Measurements from ENCODE around the gene TRIM7. TPM values are rescaled to one million over a fixed set of nuclear protein-coding genes. Genes with fewer than 3 reads are reported as not detected.
"Not testable (repeated sequence)": the region's sequence is repeated elsewhere in the genome, so short reads cannot be mapped to it uniquely, and the experiment has no call there.

Gene TRIM7
- total RNA-seq, 1 experiment from 2014 or later: not detected

DNA sequence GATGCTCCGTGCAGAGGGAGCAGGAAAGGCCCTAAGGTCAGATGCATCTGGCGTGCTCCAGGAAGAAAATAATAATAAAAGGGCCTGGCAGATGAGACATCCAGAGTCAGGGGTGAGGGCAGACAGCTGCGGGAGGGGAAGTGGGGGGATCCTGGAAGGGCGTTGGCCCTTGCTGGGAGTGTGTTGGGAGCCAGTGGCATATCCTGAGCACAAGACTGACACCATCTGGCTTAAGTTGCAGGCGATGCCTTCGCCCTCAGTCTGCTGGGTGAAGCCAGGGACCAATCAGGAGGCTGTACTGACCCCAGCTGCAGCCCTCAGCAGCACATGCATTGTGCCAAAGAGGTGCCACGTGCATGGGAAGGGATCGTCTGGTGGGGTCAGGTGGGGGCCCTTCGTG lies 53.9 kb downstream of the TRIM7 start:
- Histone ChIP-seq H3K9me3 (ENCODE audit: low read depth, low read length, poor library complexity, severe bottlenecking) (no peaks in the 10 kb centered on the region), H3K4me3 (ENCODE audit: low read depth, low read length, poor library complexity, severe bottlenecking) (no peak overlapping the region), H3K4me1 (ENCODE audit: insufficient read depth, low read length, poor library complexity, severe bottlenecking) (no peaks in the 10 kb centered on the region), H3K27ac (ENCODE audit: low read depth, low read length, poor library complexity, severe bottlenecking) (no peak overlapping the region), H3K27me3 (replicated peaks; ENCODE audit: insufficient read depth, low read depth, low read length, poor library complexity) (no peaks in the 10 kb centered on the region), H3K36me3 (ENCODE audit: insufficient read depth, low read length, poor library complexity, severe bottlenecking) (no peaks in the 10 kb centered on the region)
- ChIA-PET POLR2A (ENCODE audit: low non-redundant PET) (no interaction called here), CTCF (no interaction called here)
- BruUV-seq (replicated peaks): no TSS peak
- TF ChIP-seq EZH2 (IDR thresholded peaks at IDR 0.05; ENCODE audit: borderline replicate concordance, low read depth, low read length, poor library complexity, severe bottlenecking): no peak
- TF ChIP-seq, protein P1, sequence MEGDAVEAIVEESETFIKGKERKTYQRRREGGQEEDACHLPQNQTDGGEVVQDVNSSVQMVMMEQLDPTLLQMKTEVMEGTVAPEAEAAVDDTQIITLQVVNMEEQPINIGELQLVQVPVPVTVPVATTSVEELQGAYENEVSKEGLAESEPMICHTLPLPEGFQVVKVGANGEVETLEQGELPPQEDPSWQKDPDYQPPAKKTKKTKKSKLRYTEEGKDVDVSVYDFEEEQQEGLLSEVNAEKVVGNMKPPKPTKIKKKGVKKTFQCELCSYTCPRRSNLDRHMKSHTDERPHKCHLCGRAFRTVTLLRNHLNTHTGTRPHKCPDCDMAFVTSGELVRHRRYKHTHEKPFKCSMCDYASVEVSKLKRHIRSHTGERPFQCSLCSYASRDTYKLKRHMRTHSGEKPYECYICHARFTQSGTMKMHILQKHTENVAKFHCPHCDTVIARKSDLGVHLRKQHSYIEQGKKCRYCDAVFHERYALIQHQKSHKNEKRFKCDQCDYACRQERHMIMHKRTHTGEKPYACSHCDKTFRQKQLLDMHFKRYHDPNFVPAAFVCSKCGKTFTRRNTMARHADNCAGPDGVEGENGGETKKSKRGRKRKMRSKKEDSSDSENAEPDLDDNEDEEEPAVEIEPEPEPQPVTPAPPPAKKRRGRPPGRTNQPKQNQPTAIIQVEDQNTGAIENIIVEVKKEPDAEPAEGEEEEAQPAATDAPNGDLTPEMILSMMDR (conservative IDR thresholded peaks at IDR 0.05; ENCODE audit: low read depth, low read length): no peak
- DNase-seq (ENCODE audit: low spot score): no peak
- intact Hi-C loops (cut with micrococcal nuclease; ENCODE audit: unreplicated experiment): loop anchor here (10.0 kb wide), 2 partner anchors 286 to 366 kb away; partner anchors contain the start of gene ZFP62

DNA sequence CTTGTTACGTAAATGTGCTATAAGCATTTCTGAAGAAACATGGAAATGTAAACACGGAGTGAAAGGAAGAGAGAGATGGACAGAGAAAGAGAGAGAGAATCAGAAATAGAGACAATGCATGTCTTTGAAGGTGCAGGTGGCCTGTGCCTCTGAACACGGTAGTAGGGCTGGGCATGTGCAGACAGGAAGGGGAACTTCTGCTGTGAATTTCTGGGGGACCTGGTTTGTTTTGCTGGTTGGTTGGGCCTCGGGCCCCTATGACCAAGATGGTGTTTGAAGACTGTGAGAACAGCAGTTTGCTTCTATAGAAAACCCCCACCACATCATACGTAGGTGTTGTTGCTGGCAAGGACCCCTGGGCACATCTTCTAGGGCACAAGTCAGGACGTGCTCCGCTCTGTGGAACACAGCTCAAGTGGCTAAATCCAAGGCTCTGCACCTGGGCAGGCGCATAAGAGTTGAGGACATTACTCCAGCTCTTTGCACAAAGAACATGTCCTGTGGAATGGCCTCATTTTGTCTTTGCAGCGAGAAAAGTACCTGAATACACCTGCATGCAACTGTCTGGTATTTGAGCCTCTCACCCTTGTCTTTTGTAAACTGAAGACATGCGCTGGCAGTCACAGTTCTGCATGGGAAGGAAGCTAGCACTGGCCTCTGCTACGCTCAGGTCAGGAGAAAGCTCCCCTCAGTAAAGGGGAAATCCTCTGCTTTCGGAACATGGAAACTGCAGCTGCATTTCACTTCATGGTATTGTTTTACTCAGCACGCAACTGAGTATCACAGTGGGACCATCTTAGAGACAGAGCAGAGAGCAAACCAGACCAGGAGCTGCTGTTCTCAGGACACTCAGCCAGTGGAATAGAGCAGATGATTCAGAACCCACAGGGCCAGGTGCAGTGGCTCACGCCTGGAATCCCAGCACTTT lies 54.9 kb downstream of the TRIM7 start:
- DNase-seq (ENCODE audit: low spot score): no peak
- intact Hi-C loops (cut with micrococcal nuclease; ENCODE audit: unreplicated experiment): loop anchor here (10.0 kb wide), 2 partner anchors 285 to 365 kb away; partner anchors contain the start of gene ZFP62
- H3K4me3 ChIP-seq (ENCODE audit: low read depth, low read length, poor library complexity, severe bottlenecking): no peak overlapping the region
- CTCF ChIA-PET: no interaction called here
- BruUV-seq (replicated peaks): no TSS peak
- POLR2A ChIA-PET (ENCODE audit: low non-redundant PET): no interaction called here
- H3K4me1 ChIP-seq (ENCODE audit: insufficient read depth, low read length, poor library complexity, severe bottlenecking): no peaks in the 10 kb centered on the region
- H3K36me3 ChIP-seq (ENCODE audit: insufficient read depth, low read length, poor library complexity, severe bottlenecking): no peaks in the 10 kb centered on the region
- no peak overlapping the region for H3K27ac ChIP-seq (ENCODE audit: low read depth, low read length, poor library complexity, severe bottlenecking)
- H3K9me3 ChIP-seq (ENCODE audit: low read depth, low read length, poor library complexity, severe bottlenecking): no peaks in the 10 kb centered on the region
- peaks cover 7% of the 10 kb centered on the region for H3K27me3 ChIP-seq (replicated peaks; ENCODE audit: insufficient read depth, low read depth, low read length, poor library complexity)
- TF ChIP-seq, protein P1 (conservative IDR thresholded peaks at IDR 0.05; ENCODE audit: low read depth, low read length): no peak
- no peak for TF ChIP-seq EZH2 (IDR thresholded peaks at IDR 0.05; ENCODE audit: borderline replicate concordance, low read depth, low read length, poor library complexity, severe bottlenecking)

DNA sequence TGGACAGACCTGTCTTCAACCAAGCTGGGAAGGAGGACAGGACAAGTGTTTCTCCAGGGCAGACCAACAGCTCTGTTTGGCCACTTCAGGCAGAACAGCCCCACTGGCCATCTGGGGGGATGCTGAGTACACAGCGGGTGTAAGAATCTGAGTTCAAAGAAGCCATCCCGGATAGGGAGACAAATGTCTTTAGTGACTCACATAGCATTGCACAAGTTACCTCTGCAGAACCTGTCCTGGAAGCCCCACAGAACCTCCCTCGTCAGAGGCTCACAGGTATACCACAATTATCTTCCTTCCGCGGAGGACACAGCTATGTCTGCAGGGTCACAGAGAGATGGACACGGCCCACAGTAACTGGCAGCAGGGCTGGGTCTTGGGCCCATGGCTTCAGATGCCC lies 55.6 kb downstream of the TRIM7 start:
- Histone ChIP-seq H3K27ac (ENCODE audit: low read depth, low read length, poor library complexity, severe bottlenecking) (no peak overlapping the region), H3K4me1 (ENCODE audit: insufficient read depth, low read length, poor library complexity, severe bottlenecking) (no peaks in the 10 kb centered on the region), H3K9me3 (ENCODE audit: low read depth, low read length, poor library complexity, severe bottlenecking) (no peaks in the 10 kb centered on the region), H3K36me3 (ENCODE audit: insufficient read depth, low read length, poor library complexity, severe bottlenecking) (no peaks in the 10 kb centered on the region), H3K27me3 (replicated peaks; ENCODE audit: insufficient read depth, low read depth, low read length, poor library complexity) (peaks cover 7% of the 10 kb centered on the region), H3K4me3 (ENCODE audit: low read depth, low read length, poor library complexity, severe bottlenecking) (no peak overlapping the region)
- DNase-seq (ENCODE audit: low spot score): no peak
- intact Hi-C loops (cut with micrococcal nuclease; ENCODE audit: unreplicated experiment): no loop called here
- ChIA-PET POLR2A (ENCODE audit: low non-redundant PET) (no interaction called here), CTCF (no interaction called here)
- TF ChIP-seq, protein P1 (conservative IDR thresholded peaks at IDR 0.05; ENCODE audit: low read depth, low read length): no peak
- TF ChIP-seq EZH2 (IDR thresholded peaks at IDR 0.05; ENCODE audit: borderline replicate concordance, low read depth, low read length, poor library complexity, severe bottlenecking): no peak
- no TSS peak for BruUV-seq (replicated peaks)

- DNase-seq (ENCODE audit: low spot score); CTCF ChIA-PET; H3K36me3 ChIP-seq (ENCODE audit: insufficient read depth, low read length, poor library complexity, severe bottlenecking); H3K4me1 ChIP-seq (ENCODE audit: insufficient read depth, low read length, poor library complexity, severe bottlenecking); intact Hi-C loops (cut with micrococcal nuclease; ENCODE audit: unreplicated experiment); H3K4me3 ChIP-seq (ENCODE audit: low read depth, low read length, poor library complexity, severe bottlenecking); POLR2A ChIA-PET (ENCODE audit: low non-redundant PET); H3K27ac ChIP-seq (ENCODE audit: low read depth, low read length, poor library complexity, severe bottlenecking); H3K9me3 ChIP-seq (ENCODE audit: low read depth, low read length, poor library complexity, severe bottlenecking); BruUV-seq (replicated peaks): not testable (repeated sequence)
- peaks cover 20% of the 10 kb centered on the region for H3K27me3 ChIP-seq (replicated peaks; ENCODE audit: insufficient read depth, low read depth, low read length, poor library complexity)
Observed at GRCh38 chr5:181146927-181147636, 57.9 kb downstream of the TRIM7 start, which contains the start of gene OR2V2. Gene OR2V2 (plus strand): TSS chr5:181147586. CDS start chr5:181154943, 7,357 bp downstream.
